Measurements from ENCODE around the gene NPSR1.
A peak's percentile ranks its signal among the peaks of the same experiment; 100 is the strongest.
"Not testable (repeated sequence)": the region's sequence is repeated elsewhere in the genome, so short reads cannot be mapped to it uniquely, and the experiment has no call there.

Gene NPSR1, protein sequence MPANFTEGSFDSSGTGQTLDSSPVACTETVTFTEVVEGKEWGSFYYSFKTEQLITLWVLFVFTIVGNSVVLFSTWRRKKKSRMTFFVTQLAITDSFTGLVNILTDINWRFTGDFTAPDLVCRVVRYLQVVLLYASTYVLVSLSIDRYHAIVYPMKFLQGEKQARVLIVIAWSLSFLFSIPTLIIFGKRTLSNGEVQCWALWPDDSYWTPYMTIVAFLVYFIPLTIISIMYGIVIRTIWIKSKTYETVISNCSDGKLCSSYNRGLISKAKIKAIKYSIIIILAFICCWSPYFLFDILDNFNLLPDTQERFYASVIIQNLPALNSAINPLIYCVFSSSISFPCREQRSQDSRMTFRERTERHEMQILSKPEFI

DNA sequence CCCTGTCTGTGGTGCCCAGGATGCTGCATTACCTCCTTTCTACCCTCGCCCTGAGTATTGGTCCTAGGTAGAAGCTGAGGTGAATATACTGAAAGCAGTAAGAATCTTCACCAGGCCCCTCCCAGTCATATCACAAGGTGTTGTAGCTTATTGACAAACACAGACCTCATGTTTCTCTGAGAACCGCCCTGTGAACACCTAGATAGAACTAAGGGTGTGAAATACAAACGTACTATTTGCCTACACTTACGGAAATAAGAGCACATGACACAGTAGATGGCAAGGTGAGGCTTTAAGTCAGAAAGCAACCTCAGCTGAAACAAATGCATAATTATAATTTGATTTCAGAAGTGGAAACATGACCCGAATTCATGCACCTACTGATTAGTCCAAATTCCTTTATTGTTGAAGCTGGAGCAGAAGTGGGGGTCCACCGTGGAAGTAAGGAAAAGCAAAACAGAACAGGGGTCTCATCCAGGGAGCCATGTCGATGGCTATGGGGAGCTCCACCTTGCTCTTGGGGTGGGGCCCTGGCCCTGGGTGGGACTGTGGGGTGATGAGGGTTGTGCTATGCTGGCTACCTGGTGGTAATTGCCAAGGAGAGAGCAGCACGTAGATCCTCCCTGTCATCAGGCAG lies at the start of gene NPSR1:
NPSR1 (plus strand) TSS at position 587 of the 637 bp plus-strand sequence. CDS start 195 bp downstream, outside the sequence.
- DNase-seq (ENCODE audit: low read depth in 2 of 3, low spot score in 2 of 3), result no peak

DNA sequence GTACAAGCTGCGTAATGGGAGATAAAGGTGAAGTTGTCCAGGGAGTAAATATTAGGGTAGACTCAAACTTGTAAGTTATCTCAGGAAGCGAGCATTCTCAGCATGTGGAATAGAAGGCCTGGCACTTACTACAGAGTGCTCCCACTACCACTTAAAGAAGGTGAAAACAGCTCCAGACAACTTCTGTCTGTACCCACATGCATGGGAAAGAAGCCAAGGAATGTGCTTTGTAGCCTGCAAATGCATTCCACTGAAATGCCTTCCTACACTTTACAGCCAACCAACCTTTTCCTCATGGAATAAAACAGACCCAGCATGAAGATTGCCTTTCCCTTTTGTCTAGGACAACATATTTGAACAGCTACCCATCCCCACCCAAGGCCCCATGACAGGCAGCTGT lies 45.4 kb upstream of the NPSR1 start:
- DNase-seq (ENCODE audit: low read depth in 2 of 3, low spot score in 2 of 3), result no peak

DNA sequence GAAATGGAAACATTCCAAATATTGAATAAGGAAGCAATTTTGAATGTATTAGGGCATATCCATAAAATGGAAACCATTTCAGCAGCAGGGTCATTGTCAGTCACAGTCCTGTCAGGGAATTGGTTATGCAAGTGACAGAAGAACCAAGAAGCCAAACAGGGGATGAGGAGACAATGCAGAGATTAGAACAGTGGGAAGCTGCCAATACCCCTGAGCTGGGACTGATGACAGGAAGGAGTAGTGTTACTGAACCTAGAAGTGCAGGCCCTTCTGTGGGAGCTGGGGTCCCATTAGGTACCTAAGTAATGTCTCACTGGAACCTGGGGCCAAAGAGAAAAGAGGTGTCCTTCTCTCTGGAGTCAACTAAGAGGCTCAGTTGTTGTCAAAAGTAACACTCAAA lies 37.6 kb upstream of the NPSR1 start:
- DNase-seq (ENCODE audit: low read depth in 2 of 3, low spot score in 2 of 3), result no peak

DNA sequence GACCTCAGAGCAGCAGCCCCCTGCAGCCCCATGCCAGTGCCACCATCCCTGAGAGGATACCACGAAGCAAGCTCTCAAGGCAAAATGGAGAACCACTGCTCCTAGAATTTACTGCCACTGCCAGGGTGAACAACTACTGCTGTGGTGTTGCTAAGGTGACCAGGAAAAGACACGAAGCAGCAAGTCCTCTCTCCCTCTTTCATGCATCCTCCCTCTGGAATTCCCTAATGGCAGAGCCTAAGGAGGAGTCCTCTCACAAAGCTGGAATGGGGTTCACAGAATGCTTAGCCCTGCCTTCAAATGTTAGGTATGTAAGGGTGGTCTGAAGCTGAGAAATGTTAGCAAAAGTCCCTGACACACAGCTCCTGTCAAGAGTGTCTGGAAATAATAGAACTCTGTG lies 35.8 kb upstream of the NPSR1 start:
- no peak for DNase-seq (ENCODE audit: low read depth in 2 of 3, low spot score in 2 of 3)

DNA sequence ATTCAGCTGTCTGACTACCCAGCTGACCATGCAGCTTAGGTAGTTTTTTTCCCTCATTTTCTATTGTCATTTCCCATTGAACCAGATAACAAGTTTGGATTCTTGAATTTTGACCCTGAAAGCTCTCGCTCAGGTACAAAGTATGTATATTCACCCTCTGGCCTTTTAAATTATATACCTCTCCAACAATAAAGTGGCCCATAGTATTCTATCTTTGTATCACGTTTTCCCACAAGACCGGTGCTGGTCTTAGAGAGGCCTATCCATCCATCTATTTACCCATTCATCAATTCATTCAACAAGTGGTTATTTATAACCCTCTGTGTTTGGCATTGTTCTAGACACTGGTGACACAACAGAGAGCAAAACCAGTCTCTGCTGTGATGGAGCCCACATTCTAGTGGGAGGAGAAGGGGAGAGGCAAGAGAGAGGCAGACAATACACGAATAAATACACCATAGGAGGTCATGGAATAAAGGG lies 35.2 kb upstream of the NPSR1 start:
- no peak for DNase-seq (ENCODE audit: low read depth in 2 of 3, low spot score in 2 of 3)

DNA sequence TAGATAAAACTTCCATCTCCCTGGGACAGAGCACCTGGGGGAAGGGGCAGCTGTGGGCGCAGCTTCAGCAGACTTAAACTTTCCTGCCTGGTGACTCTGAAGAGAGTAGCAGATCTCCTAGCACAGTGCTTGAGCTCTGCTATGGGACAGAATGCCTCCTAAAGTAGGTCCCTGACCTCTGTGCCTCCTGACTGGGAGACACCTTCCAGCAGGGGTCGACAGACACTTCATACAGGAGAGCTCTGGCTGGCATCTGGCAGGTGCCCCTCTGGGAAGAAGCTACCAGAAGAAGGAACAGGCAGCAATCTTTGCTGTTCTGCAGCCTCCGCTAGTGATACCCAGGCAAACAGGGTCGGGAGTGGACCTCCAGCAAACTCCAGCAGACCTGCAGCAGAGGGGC lies 29.4 kb upstream of the NPSR1 start:
- not testable (repeated sequence) for DNase-seq (ENCODE audit: low read depth in 2 of 3, low spot score in 2 of 3)

DNA sequence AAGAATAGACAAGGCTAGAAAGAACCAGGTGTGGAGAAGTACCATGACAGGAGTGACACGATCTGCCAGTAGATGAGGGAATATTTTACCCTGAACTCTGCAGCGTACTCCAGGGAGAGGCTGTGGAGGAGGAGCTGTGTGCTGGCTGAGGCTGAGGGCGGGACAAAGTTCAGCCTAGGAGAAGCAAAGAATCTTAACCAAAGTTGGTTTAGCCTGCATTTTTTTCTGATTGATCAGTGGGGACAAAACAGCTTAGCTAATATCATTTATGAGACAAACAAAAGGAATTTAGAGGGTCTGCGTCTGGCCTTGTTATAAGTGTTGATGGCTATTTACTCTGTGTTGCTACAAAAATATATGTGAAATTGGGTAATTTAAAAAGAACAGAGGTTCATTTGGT lies 5.2 kb upstream of the NPSR1 start:
- DNase-seq (ENCODE audit: low read depth in 2 of 3, low spot score in 2 of 3), result no peak

DNA sequence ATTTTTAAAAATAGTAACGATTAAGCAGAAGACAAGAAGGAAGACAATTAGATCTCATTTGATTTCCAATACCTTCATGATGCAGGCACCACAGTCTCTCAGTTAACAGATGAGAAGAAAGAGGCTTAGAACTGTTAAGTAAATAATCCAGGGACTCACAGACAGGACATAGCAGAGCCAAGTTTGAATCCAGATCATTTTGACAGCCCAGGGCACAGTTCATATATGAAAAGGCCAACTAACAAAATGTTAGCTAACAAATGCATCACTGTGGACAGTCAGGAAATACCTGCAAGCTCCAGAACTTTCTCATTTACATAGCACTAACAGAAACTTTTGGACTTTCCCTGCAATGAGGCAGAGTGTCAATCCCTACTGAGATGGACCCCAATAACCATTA lies 4.2 kb upstream of the NPSR1 start:
- DNase-seq (ENCODE audit: low read depth in 2 of 3, low spot score in 2 of 3), result no peak

DNA sequence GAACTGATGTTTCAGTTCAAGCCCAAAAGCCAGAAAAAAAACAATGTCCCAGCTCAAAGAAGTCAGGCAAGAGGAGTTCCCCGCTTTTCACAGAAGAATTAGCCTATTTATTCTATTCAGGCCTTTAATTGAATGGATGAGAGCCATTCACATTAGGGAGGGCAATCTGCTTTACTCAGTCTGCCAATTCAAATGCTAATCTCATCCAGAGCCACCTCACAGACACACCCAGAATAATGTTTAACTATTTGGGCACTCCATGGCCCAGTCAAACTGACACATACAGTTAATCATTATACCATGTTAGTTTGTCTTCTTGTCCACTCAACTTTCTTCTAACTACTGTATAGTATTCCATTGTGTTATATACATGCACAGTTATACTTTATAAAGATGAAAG lies 2.6 kb upstream of the NPSR1 start:
- DNase-seq (ENCODE audit: low read depth in 2 of 3, low spot score in 2 of 3), result no peak

DNA sequence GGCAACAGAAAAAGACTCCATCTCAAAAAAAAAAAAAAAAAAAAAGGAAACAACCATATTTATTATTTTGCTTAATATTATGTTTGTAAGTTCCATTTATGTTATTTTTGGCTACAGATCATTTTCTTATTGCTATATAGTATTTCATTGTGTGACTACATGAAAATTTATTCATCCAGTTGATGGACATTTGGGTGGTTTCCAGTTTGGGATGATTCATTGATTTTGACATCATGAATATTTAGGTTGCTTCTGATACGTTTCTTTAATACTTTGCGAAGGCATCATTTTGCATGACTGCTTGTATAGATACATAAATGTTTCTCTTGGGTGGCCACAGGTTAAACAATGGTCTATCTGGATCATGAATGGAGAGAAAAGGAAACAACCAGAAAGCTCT lies 2.0 kb upstream of the NPSR1 start:
- DNase-seq (ENCODE audit: low read depth in 2 of 3, low spot score in 2 of 3), result no peak

DNA sequence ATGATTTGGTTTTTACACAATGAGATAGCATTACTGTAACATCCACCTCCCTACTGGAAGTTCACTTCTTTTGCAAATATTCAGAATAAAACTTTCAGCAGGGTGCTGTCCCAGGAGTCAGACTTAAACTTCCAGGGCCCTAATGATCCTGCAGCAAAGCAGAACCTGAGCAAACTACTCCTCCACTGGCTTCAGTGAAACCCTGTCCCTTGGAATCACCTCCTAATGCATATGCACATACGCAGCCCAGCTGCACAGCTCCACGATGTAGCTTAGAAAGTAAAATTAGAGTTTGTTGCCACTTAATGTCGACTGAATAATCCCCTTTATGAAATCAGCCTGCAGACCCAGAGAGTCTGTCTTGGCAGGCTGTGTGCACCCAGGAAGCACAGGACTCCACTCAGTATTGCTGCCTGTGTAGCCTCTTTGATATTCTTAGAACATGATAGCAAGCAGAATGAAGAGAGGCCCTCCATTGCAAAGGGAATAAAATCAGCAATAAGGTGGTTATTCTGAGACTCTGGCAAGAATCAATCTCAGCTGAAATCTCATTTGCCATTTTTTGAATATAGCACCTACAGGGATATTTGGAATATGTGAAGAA lies 1.6 kb downstream of the NPSR1 start:
- no peak for DNase-seq (ENCODE audit: low read depth in 2 of 3, low spot score in 2 of 3)

DNA sequence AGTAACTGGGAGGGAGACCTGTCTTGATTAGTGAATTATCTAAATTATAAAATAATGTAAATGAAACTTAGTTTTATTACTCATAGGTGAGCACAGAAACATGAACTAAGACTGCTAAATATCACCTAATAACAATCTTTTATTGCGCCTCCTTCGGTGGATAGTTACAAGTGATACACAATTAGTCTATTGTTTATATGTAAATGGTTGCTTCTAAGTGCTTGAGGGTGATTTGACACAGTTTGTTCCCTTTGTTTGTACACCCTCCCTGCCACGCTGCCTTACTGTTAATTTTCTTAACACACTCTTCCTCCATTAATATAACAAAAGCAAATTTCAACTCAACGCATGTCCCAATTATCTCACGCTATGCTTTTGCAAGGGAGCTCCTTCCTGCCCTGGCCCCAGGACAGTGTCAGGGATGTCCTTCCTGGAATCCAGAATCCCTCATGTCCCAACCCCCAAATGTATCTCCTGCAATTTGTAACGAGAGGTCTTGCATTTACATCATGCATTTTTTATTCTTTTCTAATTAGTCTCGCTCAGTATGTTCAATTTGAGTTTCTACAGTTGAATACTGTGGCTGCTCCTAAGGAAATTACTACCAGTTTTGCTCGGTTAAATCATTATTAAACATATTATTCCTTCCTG lies 4.2 kb downstream of the NPSR1 start:
- no peak for DNase-seq (ENCODE audit: low read depth in 2 of 3, low spot score in 2 of 3)

DNA sequence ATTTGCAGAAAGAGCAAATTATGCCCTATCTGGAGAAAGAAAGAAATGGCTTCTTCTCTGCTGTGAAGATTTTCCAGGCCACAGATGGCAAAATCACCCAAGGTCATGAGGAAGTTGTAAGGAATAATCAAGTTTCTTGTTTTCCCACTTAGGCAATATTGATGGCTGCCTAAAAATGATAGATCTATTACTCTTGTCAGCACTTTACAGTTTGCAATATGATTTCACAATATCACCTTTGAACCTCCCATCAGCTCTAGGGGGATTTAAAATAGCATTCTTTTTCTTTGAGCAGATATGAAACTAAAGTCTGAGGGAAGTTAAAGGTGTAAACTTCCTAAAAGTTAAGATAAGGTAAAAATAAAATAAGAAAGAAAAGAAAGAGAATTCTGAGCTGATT lies 6.7 kb downstream of the NPSR1 start:
- DNase-seq (ENCODE audit: low read depth in 2 of 3, low spot score in 2 of 3), result no peak

DNA sequence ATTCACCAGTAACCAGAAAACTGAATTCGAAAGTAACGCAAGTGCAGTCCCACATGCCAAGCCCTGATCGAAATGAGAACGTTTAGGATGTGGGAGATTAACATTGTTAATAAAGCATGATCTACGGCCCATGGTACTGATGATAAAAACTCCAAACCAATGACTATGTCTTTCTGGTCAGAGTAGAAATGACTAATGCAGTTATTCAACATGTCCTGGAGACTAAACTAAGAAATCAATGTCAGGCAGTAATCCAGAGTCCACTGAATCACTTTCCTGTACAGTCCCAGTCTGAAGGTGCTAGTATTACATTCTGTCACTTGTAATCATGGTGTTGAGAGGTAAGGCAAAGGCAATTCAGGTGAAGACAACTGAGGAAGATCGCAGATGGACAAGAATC lies 14.4 kb downstream of the NPSR1 start:
- no peak for DNase-seq (ENCODE audit: low read depth in 2 of 3, low spot score in 2 of 3)

DNA sequence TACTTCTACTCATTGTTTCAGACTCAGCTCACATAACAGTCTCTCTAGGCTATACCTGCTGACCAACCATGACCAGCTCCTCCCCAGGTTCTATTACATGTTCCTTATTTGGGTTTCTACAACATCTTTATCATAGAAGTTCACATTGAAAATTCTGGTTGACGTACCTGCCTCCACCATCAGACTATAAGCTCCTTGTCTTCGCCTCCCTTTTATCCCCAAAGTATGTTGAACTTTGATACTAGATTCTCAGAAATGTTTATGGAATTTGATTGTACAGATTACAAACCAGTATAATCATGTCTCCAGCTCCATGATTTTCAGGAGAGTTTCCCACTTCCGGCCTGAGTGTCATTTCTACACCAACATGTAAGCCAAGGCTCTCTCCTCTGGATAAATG lies 15.0 kb downstream of the NPSR1 start:
- DNase-seq (ENCODE audit: low read depth in 2 of 3, low spot score in 2 of 3), result no peak

DNA sequence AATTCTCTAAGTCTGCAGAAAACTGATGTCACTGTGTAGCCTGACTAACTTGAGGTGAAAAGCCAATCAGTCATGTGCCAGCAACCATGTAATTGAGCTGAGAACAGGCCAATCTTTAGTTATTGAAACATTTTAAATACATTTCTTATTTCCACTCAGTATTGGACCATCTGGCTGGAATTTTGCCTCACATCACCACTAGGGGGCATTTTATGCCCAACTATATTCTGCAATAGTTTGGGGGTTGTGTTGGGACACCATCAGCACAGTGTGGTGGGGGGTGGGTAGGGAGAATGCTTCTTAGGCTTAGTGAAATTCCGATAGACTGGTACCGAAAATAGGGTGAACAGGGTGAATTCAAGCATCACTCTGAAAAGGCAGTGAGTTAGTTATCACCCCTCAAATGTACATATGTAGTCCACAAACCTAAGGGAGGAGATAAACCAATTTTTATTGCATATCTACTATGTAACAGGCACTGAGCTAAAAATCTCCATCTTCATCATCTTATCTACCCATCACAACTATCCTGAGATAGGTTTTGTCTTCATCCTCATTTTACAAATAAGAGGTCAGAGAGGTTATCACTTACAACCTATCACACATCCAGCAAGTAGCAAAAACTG lies 17.8 kb downstream of the NPSR1 start:
- DNase-seq (ENCODE audit: low read depth in 2 of 3, low spot score in 2 of 3), result peak in 1 of 3 experiments; percentile 4

DNA sequence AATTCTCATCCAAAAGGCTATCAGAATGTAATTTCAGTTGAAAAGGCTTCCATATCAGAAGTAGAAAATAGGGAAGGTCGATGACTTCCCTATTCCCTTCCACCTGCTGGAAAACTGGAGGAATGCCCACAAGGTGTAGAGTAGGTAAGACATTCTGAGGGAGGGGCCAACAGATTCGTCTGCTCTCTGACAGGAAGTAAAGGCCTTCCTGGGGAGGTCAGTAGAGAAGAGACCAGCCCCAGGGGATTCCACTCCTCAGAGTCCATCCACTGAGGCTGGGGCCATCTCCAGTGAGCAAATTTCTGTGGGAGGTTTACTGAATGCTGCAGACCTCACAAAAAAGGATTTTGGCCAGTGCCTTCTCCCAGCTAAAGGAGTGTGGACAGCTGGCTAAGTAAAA lies 19.5 kb downstream of the NPSR1 start:
- no peak for DNase-seq (ENCODE audit: low read depth in 2 of 3, low spot score in 2 of 3)

DNA sequence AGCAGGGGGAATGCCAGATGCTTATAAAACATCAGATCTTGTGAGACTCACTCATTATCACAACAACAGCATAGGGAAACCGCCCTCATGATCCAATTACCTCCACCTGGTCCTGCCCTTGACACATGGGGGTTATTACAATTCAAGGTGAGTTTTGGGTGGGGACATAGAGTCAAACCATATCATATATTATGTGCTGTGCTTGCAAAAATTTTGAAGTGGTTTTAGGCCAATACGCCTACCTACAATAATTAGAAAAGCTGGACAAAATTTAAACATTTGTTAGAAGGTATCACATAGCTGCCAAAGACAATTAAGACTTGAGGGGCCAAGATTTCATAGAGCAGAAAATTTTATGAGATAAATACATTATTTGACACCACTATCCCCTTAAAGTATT lies 29.5 kb downstream of the NPSR1 start:
- no peak for DNase-seq (ENCODE audit: low read depth in 2 of 3, low spot score in 2 of 3)

DNA sequence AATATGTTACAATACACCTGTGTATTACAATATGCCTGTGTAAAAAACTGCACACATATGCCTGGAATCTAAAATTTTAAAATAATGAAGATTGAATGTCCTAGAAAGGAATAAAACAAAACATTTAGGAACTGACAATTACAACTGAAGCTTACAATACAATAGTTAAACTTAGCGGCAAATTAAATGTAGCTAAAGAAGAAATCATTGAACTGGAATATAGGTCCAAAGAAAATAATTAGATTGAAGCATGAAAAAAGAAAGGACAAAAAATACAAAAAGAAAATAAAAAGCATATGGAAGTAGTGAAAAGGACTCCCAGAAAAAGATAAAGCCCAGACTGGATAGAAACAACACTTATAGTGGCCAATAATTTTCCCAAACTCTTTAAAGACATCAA lies 38.4 kb downstream of the NPSR1 start:
- DNase-seq (ENCODE audit: low read depth in 2 of 3, low spot score in 2 of 3), result no peak

DNA sequence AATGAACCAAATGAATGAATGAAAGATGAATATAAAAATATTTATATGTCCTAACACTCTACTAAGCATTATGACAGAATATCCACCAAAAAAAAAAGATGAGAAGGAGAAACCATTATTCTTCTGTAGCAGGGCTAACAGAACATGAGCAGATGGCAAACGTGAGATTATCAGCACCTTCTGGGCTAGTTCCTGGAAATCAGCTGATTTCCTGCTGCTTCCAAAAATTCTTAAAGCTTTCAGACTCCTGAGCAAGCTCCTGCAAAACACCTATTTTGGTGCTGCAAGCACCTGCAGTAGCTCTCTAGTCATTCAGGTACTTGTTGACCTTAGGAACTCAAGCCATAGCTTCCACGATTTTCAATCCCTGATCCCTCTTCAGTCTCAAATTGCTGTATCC lies 51.8 kb downstream of the NPSR1 start:
- DNase-seq (ENCODE audit: low read depth in 2 of 3, low spot score in 2 of 3), result no peak

DNA sequence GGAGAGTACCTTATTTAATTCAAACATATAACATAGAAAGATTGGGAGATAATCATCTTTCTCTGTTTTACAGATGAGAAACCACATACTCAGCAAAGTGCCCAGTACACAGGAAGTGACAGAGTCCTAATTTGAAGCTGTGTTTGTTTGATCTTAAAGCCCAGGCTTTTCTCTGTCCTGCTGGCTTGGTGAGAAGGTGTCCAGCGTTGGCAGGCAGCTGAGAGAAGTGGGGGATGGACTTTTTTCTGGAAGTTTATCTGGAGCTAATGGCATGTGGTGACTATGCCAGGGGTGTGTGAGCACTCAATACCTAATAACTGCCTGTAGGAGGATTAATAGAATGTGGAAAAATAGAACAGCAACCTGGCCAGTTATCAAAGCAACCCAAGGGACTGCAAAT lies 60.8 kb downstream of the NPSR1 start:
- no peak for DNase-seq (ENCODE audit: low read depth in 2 of 3, low spot score in 2 of 3)

Data from activated CD8-positive, alpha-beta memory T cell treated with anti-CD3 and anti-CD28 coated beads for 48 hours (primary cell).